Bronchial epithelial cell (primary cell): Measurements from ENCODE around the gene ACOX2. TPM values are rescaled to one million over a fixed set of nuclear protein-coding genes. Genes with fewer than 3 reads are reported as not detected.
"Not testable (repeated sequence)": the region's sequence is repeated elsewhere in the genome, so short reads cannot be mapped to it uniquely, and the experiment has no call there.

Experiments
- DNase-seq: peaks from one replicate; pipeline ENCODE4 v3.0.0-alpha.2; 2010; ENCODE audit warnings: low read depth
- FAIRE-seq: peaks from 2 replicates; lab custom pipeline; 2011; peaks lifted over from hg19 to GRCh38; lab: Jason Lieb, UNC
- H3K27me3 ChIP-seq: 2 replicates; pipeline ENCODE4 v1.5.1; 2011; ENCODE audit warnings: low read length; ENCODE audit not compliant: control insufficient read depth, insufficient read depth
- H3K36me3 ChIP-seq: 2 replicates; pipeline ENCODE4 v1.5.1; 2011; ENCODE audit warnings: low read length; ENCODE audit not compliant: control insufficient read depth, insufficient read depth
- H3K4me3 ChIP-seq: 2 replicates; pipeline ENCODE4 v1.5.1; 2011; ENCODE audit warnings: mild to moderate bottlenecking, low read depth, low read length, control low read depth
- total RNA-seq: library from RNA; depleted of rRNA; stranded (reverse); fragments of >200 nt; gene quantifications from 2 replicates; pipeline ENCODE4 v1.2.1, GENCODE V29; 2014
- TF ChIP-seq, protein P1 (sequence below): IDR thresholded peaks from 2 replicates; pipeline ENCODE4 v1.5.1; 2011; ENCODE audit warnings: mild to moderate bottlenecking, moderate library complexity, low read length, control low read depth, inconsistent platforms; ENCODE audit not compliant: insufficient read depth, severe bottlenecking

ACOX2 gene
- total RNA-seq, 1 donor from 2014 or later, result 0.26 TPM

DNA sequence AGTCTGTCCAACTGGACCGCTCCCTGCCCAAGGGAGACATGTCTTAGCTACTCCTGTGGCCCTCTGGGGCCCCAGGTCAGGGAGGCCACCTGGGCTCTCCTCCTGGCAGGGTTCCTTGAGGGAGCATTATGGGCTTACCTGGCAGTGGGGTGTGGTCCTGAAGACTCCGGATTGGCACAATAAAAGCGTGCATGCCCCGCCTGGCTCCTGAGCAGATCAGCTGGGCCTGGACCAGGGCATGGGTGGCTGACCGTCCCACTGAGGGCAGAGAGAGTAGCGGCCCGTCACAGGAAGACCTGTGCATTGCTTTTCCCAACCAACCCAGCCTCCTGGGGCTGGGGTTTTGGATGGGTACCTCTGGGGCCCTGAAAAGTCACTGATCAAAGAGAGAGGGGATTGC lies 5.4 kb downstream of the ACOX2 start:
- TF ChIP-seq, protein P1, sequence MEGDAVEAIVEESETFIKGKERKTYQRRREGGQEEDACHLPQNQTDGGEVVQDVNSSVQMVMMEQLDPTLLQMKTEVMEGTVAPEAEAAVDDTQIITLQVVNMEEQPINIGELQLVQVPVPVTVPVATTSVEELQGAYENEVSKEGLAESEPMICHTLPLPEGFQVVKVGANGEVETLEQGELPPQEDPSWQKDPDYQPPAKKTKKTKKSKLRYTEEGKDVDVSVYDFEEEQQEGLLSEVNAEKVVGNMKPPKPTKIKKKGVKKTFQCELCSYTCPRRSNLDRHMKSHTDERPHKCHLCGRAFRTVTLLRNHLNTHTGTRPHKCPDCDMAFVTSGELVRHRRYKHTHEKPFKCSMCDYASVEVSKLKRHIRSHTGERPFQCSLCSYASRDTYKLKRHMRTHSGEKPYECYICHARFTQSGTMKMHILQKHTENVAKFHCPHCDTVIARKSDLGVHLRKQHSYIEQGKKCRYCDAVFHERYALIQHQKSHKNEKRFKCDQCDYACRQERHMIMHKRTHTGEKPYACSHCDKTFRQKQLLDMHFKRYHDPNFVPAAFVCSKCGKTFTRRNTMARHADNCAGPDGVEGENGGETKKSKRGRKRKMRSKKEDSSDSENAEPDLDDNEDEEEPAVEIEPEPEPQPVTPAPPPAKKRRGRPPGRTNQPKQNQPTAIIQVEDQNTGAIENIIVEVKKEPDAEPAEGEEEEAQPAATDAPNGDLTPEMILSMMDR, result no peak
- no peak for FAIRE-seq
- Histone ChIP-seq H3K27me3 (no peaks in the 10 kb centered on the region), H3K4me3 (no peak overlapping the region), H3K36me3 (no peaks in the 10 kb centered on the region)
- no peak for DNase-seq

DNA sequence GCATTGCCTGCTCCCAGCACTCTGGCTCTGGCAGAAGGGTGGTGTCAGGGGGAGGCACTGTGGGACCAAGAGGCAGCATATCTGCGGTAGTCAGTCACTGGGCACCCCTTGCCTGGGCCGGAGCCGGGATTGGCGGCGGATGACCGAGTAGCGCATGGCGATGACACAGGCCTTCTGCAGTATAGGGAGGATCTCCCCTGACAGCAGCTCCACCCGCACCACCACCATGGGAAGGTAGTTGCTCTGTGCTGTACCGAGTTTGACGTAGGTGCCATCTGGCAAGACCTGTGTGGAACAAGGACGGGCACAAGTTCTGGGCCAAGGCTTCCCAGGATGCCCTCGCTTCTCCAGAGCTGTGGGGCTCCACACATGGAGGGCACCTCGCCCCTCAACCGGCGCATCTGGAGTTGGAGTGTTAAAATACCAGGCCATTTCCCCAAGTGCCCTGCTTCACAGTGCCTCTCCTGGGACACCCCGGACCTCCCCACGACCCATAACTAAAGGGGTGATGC lies 6.6 kb downstream of the ACOX2 start:
- TF ChIP-seq, protein P1, result no peak
- FAIRE-seq, result no peak
- Histone ChIP-seq H3K36me3 (no peaks in the 10 kb centered on the region), H3K4me3 (no peak overlapping the region), H3K27me3 (no peaks in the 10 kb centered on the region)
- no peak for DNase-seq

DNA sequence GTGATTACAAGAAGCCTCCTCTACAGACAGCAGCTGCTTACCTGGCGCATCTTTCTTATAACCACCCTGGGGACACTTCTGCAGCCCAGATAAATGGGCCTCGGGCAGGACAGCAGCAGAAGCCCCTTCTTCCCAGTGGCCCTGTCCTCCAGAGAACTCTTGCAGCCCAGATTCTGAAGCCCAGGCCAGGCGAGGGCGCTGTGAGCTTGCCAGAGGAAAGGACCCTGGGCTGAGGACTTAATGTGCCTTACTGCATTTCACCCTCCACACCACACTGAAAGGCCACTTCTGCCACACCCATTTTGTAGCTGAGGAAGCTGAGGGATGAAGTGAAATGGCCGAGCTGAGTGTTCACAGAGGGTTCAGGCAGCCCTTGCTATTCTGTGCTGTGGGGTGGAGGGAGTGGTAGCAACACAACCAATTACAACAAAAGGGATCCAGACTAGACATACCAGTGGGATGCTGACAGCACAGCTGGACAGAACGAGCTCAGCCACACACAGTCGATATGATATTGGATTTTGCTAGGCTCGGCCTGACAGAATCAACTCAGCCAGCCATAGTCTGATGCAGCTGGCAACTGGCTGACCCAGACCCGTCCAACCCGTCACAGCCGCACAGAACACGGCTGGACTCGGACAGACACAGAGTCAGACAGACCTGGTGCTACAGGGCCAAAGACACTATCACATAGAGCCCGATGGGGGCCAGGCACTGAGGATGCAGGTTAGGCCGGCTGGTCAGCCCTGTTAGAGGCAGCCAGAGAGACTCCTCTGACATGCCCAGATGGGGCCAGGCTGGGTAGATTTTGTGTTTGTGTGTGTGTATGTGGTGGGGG lies 7.3 kb downstream of the ACOX2 start:
- TF ChIP-seq, protein P1, result peak; percentile 17
- Histone ChIP-seq H3K4me3 (no peak overlapping the region), H3K27me3 (no peaks in the 10 kb centered on the region), H3K36me3 (no peaks in the 10 kb centered on the region)
- no peak for DNase-seq
- peak; percentile 55 for FAIRE-seq

DNA sequence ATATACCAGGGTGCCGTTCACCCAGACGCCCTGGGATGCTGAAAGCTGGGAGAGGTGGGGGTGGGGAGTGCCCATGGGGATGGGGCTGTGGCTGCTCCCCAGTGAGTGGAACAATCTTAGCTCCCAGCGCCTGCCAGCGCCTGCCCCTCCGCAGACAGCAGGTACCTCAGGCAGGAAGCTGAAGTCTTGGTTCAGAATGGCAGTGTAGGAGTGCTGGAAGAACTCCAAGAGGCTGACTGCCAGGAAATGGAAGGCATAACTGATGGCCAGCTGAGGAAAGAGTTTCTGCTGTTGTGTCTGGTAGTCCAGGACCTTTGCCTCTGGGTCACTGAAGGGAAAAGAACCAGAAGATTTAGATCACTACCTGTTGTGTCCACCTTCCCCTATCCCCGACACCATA lies 8.4 kb downstream of the ACOX2 start:
- Histone ChIP-seq H3K4me3 (no peak overlapping the region), H3K36me3 (no peaks in the 10 kb centered on the region), H3K27me3 (no peaks in the 10 kb centered on the region)
- DNase-seq, result peak; percentile 77
- FAIRE-seq, result no peak
- TF ChIP-seq, protein P1, result no peak

DNA sequence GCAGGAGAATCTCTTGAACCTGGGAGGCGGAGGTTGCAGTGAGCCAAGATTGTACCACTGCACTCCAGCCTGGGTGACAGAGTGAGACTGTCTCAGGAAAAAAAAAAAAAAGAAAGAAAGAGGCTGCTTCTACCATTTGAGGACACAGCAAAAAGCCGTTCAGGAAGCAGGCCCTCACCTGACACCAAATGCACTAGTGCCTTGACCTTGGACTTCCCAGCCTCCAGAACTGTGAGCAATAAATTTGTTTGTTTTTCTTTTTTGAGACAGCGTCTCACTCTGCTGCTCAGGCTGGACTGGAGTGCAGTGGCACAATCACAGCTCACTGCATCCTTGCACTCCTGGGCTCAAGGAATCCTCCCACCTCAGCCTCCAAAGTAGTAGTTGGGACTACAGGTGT lies 9.6 kb downstream of the ACOX2 start:
- not testable (repeated sequence) for FAIRE-seq, H3K36me3 ChIP-seq, DNase-seq, H3K27me3 ChIP-seq, H3K4me3 ChIP-seq

DNA sequence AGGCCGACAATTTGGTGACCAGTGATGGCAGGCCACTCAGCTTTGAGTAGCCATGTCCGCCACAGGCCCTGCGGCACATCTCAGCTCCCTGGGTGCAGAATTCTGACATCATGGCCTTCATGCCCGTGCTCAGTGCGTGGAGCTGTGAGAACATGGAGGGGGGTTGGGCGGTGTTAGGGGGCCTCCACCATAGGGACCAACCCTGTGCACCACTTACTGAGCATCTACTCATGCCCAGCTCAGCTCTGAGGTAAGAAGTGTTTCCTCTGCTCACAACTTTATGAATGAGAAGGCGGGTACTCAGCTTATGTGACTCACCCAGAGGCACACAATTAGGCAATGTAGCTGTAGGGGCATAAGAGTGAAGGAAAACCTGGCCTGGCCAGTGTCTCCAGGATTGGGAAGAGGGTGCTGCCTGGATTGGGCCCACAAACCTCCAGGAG lies 10.5 kb downstream of the ACOX2 start:
- peak; percentile 90 for FAIRE-seq
- H3K27me3 ChIP-seq, result no peaks in the 10 kb centered on the region
- TF ChIP-seq, protein P1, result no peak
- DNase-seq, result peak; percentile 92
- no peak overlapping the region for H3K4me3 ChIP-seq
- H3K36me3 ChIP-seq, result no peaks in the 10 kb centered on the region
